OCI-M2 (cell line): ENCODE data around the gene NCOA5.

Experiments used
- DNase-seq: peaks from one replicate; lab custom pipeline; 2025; ENCODE audit not compliant: unreplicated experiment; lab: John Stamatoyannopoulos, UW

The NCOA5 gene

DNA sequence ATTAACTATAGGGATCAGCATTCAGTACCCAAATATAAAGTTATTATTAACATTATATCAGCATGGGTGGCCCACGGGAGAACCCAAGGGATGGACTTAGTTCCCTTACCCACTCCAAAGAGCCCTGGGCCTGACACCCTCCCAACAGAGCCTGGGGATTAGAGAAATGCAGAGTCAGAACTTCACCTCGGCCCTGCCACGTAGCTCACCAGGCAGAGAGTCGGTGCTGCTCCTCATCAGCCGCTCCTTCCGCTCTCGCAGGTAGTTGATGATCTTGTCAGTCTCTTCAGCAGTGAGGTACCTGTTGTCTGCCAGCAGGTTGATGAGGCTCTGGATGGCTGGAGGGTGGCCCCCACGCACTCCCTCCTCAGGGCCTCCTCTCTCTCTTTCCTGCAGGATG is 26.6 kb downstream of the NCOA5 start:
- DNase-seq, result no peak

DNA sequence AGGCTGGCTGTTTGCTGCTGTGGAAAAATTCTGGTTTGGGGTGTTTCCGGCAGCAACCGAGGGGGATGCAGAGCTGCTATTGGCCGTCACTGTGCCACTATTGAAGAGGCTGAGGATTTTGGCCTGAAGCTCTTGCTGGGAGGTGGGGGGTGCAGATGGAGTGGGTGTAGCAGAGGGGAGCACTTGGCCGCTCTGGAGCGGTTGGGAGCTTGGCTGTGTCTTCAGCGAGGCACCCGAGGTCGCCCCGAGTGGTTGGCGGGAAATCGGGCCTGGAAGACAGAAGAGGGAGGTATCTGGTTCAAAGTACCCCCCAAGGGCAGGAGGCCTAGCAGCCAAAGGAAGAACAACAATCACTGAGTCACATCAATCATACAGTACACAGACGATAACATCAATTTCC is 27.1 kb downstream of the NCOA5 start:
- DNase-seq, result no peak

- DNase-seq, result no peak
These were observed 27.6 kb downstream of the NCOA5 start for GRCh38 chr20:46062151-46062550.

DNA sequence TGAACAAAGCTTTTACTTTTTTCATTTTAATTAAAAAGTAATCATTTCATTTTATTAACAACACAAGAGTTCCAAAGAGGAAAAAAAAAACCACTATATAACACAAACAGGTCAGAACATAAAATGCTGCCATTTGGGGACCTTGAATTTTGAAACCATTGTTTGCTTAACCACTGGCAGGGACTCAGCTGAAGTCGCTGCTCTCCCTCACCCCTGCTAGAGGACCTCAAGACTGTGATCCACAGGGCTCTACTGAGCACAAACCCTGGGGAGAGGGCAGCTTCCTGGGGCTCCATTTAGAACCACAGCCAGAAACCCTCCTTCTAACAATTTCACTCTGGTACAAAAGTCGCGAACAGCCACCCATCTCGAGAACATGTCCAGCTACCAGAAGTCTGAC is 28.8 kb downstream of the NCOA5 start:
- DNase-seq, result no peak

GRCh38 chr20:46060301-46060881 is 29.4 kb downstream of the NCOA5 start:
- no peak for DNase-seq

- no peak for DNase-seq
These were observed 31.0 kb downstream of the NCOA5 start for GRCh38 chr20:46058599-46059281.

DNA sequence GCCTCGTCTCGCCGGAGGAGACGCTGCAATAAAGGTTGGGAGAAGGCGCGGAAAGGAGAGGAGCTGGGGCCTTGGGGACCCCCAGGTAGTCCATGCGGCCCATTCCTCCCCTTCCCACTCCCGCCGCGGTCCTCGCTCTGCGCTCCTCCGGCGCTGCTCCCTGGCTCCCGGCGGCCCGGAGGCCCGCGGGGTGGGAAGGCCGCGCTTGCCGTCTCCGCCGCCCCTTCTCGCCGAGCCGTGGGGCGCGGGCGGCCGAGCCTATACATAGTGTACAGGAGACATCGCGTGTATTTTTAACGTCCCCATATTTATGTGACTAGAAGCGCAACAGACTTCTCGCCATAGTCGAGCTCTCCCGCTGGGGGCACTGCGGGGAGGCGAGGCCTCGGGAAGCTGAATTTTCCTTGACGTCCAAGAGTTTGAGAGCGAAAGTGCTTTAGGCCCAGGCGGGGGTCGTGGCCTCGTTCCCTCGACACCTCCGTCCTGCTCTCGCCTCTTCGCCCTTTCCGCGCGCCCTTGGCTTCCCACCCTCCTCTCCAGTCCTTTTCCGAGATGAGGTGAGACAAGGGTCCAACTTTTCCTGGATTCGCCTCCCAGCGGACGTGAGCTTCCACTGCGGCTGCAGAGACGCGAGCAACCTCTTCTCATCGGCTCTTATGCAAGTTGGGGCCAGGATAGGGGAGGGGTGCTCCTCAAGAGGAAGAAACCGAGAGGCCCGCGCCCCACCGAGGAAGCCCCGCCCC is 31.7 kb downstream of the NCOA5 start:
- no peak for DNase-seq

DNA sequence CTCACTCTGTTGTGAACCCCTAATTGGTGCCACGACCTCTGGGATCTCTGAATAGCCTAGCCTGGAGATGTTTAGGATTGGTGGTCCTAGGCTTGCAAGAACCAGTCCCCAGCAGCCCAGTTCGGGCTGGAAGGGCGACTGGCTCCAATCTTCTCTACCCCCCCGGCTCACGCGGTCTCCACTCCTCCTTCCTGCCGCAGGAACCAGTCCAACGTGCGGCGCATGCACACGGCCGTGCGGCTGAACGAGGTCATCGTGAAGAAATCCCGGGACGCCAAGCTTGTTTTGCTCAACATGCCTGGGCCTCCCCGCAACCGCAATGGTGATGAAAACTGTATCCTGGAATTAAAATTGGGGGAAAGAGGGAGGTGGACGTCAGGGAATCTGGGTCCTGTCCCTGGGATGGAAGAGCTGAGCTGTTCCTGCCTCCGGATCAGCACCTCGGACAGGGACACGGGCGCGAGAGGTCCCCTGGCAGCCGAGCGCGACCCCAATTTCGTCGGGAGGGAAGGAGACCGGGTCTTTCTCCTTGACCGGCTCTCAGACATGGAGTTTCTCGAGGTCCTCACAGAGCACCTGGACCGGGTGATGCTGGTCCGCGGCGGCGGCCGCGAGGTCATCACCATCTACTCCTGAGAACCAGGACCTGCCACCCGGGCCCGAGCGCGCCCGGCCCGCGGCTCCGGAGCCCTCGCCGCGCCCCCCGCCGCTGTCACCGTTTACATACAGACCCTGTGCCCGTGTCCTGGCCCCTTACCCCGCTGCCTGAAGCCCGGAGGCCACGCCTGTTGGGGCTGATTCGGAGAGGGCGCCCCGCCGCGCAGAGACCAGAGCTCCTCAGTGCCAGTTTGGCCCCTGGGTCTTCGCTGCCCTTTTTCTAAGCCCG is 32.5 kb downstream of the NCOA5 start:
- DNase-seq, result no peak

DNA sequence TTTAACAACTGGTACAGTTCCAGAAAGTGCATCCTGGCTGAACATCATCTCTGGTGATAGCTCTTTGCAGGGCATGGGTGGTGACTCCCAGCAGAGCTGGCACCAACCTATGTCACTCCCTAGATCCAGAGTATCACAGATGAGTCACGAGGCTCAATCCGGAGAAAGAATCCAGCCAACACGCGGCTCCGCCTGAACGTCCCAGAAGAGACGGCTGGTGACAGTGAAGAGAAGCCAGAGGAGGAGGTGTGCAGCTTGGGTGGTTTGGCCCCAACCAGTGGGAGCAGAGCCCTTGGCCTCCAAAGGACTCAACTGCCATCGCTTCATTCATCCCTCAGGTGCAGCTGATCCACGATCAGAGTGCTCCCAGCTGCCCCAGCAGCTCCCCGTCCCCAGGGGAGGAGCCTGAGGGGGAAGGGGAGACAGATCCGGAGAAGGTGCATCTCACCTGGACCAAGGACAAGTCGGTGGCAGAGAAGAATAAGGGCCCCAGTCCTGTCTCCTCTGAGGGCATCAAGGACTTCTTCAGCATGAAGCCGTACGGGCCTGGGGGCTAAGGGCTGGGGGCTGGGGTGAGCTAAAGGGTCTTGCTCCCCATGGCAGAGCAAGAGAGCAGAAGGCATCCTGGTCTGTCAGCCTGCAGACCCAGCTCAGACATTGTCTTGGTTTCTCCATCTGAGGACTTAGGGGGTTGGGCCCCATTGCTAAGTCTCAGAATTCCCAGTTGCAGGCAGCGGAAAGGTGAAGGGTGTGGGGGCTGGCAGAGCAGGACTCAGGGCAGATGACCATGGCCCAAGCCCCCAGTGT is 33.5 kb downstream of the NCOA5 start:
- no peak for DNase-seq

DNA sequence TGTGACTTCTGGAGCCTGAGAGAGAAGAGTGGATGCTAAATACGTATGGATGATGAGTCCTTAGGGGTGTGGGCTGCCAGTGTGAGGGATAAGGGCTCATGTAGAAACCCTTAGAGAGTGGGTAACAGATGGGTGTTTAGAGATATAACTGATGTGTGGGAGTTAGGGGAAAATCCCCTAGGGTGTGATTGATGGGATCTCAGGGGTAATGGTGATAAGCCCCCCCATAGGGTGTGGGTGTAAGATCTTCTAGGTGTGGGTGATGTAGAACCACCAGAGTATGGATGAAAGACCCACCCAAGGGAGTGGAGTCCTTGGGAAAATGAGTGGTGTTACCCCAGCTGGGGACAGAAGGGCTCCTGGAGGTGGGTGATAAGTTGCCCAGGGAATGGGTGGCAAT is 34.5 kb downstream of the NCOA5 start:
- DNase-seq, result no peak

DNA sequence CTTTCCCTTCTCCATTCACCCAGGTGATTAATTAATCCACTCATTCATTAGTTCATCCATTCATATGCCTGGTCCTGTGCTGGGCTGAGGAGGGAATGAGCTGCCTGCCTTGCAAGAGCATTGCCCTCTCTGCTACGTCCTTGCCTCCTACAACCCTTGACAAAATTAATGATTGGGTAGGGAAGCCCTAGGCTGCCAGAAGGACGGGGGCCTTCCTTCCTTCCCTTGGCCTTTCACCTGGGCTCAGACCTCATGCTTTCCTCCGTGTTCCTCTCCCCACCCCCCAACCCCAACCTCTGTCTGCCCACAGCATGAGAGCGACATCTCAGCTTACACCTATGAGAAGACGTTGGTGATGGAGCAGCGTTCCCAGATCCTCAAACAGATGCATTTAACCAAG is 35.2 kb downstream of the NCOA5 start:
- DNase-seq, result no peak

- no peak for DNase-seq
These were observed 36.3 kb downstream of the NCOA5 start for GRCh38 chr20:46053416-46053815.

DNA sequence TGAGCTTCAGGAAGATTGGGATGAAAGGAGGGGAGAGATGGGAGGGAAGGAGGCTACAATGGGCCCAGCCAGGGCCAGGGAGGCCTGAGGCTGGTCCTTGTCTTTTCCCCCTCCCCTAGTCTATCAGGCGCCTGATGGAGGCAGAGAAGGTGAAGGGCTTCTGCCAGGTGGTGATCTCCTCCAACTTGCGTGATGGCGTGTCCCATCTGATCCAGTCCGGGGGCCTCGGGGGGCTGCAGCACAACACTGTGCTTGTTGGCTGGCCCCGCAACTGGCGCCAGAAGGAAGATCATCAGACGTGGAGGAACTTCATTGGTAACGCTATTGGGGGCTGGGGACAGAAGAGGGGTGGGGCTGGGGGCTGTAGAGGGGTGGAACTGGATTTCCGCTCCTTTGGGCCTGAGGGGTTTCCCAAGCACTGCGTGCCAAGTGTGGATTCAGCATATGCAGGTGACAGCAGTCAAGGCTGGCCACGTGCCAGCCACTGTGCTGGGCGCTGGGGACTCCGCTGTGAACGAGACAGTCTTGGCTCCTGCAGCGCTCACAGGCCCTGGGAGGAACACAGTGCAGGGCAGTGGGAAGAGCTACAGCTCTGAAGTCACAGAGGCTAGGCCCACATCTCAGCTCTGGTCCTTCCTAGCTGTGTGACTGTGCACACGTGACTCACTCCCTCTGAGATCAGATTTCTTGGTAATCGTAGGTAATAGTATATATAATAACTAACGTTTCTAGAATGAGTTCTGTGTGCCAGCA is 38.0 kb downstream of the NCOA5 start:
- DNase-seq, result no peak

GRCh38 chr20:46050885-46051284 is 38.9 kb downstream of the NCOA5 start:
- no peak for DNase-seq

- DNase-seq, result no peak
These were observed 39.3 kb downstream of the NCOA5 start for GRCh38 chr20:46050444-46050843.

DNA sequence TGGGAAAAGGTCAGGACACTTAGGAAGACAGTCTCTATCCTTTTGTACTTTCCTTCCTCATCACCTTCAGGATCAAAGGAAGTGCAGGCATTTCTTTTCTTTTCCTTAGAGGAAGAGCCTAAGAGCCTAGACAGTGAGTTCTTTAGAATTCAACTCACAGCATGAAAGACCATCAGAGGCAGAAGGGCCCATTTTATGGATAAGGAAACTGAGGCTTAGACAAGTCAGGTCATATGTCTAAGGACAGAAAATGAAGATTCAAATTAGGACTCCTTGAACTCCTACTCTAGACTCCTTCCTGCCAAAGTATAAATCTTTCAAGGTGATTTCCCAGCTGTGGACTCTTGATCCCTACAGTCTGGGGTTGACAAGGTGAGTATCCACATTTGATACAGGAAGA is 39.9 kb downstream of the NCOA5 start:
- DNase-seq, result no peak

DNA sequence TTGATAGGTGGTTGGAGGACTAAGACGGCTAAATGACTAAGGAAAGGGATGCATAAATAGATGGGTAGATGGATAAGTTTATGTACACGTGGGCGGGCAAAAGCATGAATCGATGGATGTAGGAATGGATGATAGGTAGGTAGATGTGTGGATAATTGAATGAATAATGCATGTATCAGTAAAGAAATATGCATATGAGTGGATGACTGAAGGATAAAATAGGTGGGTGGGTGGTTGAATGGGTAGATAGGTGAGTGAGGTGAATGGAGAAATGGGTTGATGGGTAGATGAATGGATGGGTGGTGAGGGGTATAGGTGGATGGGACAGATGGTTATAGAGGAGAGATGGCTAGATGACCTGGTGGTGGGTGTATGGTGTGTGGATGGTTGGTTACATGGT is 40.6 kb downstream of the NCOA5 start:
- DNase-seq, result no peak

GRCh38 chr20:46047821-46048220 is 41.9 kb downstream of the NCOA5 start:
- no peak for DNase-seq

- DNase-seq, result no peak
These were observed 43.0 kb downstream of the NCOA5 start for GRCh38 chr20:46046588-46047310.
